ENCODE measurements around the gene SLC38A8.

The SLC38A8 gene

GRCh38 chr16:84042308-84042878 is at the start of gene SLC38A8:
Gene SLC38A8, minus strand, starts transcription at chr16:84042795. Its CDS starts 638 bp downstream, at chr16:84042157.
- DNase-seq = no peak

DNA sequence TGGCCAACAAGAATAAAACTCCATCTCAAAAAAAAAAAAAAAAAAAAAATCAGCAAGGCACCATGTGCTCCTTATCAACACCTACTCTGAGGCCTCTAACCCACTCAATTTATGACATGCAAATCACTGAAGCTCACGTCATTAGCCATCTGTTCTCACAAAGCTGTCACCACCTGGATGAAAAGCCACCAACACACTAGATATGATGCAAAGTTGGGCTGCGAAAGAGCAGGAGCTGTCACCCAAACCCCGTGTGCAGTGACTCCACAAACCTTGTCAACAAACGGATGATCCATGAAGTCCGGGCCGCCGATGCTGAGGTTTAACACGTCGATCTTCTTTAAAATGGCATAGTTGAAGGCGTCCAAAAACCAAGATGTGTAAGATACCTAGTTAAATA is 48.9 kb upstream of the SLC38A8 start:
- DNase-seq = peak in 1 of 56 donors; percentile 24

DNA sequence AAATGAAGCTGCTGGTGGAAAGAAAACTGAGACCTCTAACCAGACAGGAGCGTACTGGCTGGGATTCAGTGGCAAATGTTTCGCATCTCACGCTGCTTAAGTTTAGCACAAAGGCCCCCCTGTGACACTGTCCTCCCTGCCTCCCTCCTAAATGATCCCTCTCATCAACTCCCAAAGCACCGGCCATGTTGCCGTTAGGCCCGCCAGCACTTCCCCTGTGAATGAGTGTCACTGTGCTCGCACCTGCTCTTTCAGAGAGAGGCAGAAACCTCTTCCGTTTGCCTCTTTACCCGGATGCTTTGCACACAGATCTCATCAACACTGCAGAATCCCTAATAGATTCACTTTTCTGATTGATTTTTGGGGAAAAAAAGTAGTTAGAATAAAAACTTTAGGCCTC is 47.6 kb upstream of the SLC38A8 start:
- DNase-seq = peak in 9 of 56 donors; percentile 15 to 36 (median 24)

GRCh38 chr16:84088695-84089395 is 46.2 kb upstream of the SLC38A8 start:
- peak in 1 of 56 donors; percentile 23 for DNase-seq

- peak in 1 of 56 donors; percentile 11 for DNase-seq
Observed at GRCh38 chr16:84087466-84088151, 45.0 kb upstream of the SLC38A8 start.

- DNase-seq = no peak
Observed at GRCh38 chr16:84087001-84087400, 44.4 kb upstream of the SLC38A8 start.

GRCh38 chr16:84086341-84086740 is 43.7 kb upstream of the SLC38A8 start:
- no peak for DNase-seq

DNA sequence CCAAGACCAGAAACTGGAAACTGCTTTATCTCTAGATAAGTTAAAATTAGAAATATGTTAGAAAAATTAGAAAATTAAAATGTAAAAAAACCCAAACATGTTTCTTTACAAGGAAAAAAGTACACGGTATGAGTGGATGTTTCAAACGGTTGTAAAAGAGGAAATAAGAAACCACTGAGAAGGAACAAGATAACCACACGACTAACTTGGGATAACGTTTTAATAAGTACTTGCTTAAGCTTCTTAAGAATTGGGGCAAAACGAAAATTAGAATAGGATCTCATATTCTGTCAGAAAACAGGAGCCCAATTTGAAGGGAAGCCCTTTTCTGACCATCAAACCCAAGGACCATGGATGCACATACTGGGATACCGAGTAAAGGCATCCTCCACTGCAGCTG is 43.2 kb upstream of the SLC38A8 start:
- DNase-seq = no peak

GRCh38 chr16:84085271-84085667 is 42.7 kb upstream of the SLC38A8 start:
- DNase-seq = no peak

GRCh38 chr16:84084570-84085270 is 42.1 kb upstream of the SLC38A8 start:
- DNase-seq = peak in 4 of 56 donors; percentile 12 to 30 (median 22)

- peak in 5 of 56 donors; percentile 19 to 56 (median 35) for DNase-seq
Observed at GRCh38 chr16:84082835-84083569, 40.4 kb upstream of the SLC38A8 start.

DNA sequence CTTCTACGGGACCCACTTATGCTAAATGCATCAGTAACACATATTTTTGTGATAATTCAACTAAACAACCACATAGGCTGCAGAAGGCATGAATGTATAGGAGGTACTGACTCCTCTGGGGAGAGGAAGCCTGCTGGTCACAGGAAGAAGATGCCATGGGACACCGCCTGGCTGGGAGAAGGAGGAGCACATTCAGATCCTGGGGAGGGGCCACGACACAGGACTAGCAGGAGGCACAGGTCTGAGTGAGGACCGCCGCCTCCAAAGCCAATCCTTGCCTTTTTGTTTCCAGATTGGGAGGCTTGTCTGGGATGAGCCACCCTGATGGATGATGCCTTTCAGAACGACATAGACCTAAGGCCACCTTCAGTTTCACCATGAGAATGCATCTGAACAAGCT is 39.5 kb upstream of the SLC38A8 start:
- no peak for DNase-seq

GRCh38 chr16:84081446-84081989 is 38.9 kb upstream of the SLC38A8 start:
- DNase-seq = no peak

DNA sequence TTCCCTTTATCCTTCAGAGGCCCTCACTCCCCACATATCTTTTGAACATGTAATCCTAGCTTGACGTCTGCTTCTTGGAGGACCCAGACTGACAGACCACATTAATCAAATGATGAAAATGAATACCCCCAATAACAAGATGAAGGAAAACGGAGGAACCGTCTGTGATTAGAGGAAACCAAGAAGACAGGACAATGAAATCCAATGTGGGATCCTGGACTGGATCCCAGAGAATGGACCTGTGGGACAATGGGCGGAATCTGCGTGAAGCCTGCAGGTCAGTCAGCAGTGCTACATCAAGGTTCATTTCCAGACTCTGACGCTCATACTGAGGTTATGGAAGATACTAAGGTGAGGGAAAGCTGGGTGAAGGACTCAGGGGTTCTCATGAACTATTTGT is 38.2 kb upstream of the SLC38A8 start:
- DNase-seq = no peak

DNA sequence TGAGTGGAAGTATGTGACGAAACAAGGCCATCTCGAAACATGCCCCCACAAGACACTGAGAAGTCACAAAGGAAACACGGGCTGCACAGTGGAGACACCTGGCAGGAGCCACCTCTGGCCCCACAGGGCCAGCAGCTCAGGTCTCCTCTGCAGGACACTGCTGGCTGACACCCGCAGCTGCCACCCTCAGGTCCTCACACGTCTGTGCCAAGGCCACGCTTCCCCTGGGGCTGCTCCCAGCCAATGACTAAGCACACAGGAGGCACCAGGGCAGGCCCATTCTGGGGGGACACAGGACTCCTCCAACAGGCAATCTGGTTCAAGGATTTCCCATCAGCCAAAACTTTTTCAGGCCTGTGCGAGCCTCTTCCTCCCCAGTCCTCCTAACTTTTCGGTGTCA is 37.8 kb upstream of the SLC38A8 start:
- no peak for DNase-seq

DNA sequence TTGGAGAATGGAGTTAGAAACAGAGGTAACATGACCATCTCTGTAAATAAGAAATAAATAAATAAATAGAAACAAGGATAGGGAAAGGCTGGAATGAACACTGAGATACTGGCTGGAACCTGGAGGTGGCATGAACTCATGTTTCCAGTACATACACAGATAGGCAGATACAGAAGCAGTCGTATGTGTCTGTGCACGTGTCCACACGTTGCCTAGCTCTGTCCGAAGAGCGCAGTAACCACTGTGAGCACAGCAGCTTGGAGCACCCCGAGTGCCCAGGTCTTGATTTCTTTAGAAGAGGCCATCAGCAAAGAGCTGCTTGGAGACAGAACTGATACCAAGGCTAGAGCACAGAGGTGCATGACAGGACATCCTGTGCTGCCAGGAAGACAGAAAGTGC is 37.1 kb upstream of the SLC38A8 start:
- DNase-seq = no peak

DNA sequence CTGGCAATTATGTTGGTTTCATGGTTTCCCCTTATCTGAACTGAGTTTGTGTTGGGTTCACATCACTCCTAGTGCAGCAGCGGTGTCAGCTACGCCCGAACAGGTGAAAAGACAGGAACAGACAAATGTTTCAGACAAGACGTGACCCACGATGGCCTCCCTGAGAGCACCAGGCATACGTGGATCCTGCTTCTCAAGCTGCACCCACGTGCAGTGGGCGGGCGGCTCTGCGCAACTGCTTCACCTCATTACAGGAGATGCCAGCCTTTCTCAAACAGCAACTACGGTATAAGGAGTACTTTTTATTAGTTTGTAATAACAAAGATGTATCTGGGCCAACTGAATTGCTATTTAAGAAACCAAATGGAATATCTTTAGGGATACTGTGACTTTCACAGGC is 32.8 kb upstream of the SLC38A8 start:
- DNase-seq = no peak

GRCh38 chr16:84074721-84075120 is 32.1 kb upstream of the SLC38A8 start:
- no peak for DNase-seq

GRCh38 chr16:84072014-84072413 is 29.4 kb upstream of the SLC38A8 start:
- DNase-seq = no peak

GRCh38 chr16:84071121-84071520 is 28.5 kb upstream of the SLC38A8 start:
- no peak for DNase-seq

DNA sequence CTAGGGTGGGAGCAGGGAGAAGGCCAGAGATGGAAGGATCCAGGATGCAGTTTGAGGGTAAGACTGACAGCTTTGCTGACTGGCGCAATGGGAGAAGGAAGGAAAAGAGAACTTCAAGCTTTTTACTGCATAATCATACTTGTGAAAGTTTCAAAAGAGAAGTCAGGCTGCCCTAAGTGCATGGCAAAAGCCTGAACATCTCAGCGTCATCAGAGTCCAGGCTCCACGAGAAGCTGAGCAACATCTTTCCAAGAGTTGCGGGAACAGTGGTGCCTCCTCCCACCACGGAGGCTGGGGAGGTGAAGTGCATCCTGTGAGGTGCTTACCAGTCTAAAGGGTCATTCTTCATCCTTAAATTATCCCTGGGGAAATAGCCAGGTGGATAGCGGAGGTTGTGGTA is 26.9 kb upstream of the SLC38A8 start:
- peak in 2 of 56 donors; percentile 22 to 25 for DNase-seq

Data from amygdala (tissue), 56 donors.